Fibroblast of upper back skin (primary cell): Measurements from ENCODE around the gene PDCD10.

ENCODE experiments used
- DNase-seq: peaks from one replicate; pipeline ENCODE4 v3.0.0-alpha.2; 2013

The PDCD10 gene

GRCh38 chr3:167671878-167672427 is 62.7 kb downstream of the PDCD10 start:
- no peak for DNase-seq

GRCh38 chr3:167669699-167670098 is 65.0 kb downstream of the PDCD10 start:
- no peak for DNase-seq

DNA sequence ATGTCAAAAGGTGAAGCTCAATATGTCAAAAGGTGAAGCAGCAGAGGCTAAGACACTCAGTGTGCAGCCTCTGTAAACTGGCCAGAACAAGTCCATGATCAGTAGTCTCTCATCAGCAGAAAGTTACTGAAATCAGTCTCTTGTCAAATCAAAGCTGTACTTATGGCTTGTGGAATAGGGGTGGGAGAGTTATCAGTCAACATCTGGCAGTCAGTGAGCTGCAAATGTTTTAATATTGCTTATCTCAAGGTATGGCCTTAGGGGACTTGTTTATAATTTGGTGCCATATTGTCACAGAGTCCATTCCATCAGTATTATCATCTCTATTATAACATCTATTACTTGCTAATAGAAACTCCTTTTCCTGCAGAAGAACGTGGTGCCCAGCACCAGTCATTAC is 66.0 kb downstream of the PDCD10 start:
- DNase-seq = no peak

GRCh38 chr3:167666563-167666962 is 68.1 kb downstream of the PDCD10 start:
- no peak for DNase-seq

- no peak for DNase-seq
Observed at GRCh38 chr3:167662919-167663400, 71.7 kb downstream of the PDCD10 start.

GRCh38 chr3:167657684-167658225 is 76.9 kb downstream of the PDCD10 start:
- no peak for DNase-seq

GRCh38 chr3:167656821-167657220 is 77.9 kb downstream of the PDCD10 start:
- DNase-seq = no peak

GRCh38 chr3:167653760-167654159 is 80.9 kb downstream of the PDCD10 start, which contains the start of gene WDR49:
TSS of gene WDR49 (minus strand) at chr3:167653942. CDS start at chr3:167653425, 517 bp downstream.
- no peak for DNase-seq

DNA sequence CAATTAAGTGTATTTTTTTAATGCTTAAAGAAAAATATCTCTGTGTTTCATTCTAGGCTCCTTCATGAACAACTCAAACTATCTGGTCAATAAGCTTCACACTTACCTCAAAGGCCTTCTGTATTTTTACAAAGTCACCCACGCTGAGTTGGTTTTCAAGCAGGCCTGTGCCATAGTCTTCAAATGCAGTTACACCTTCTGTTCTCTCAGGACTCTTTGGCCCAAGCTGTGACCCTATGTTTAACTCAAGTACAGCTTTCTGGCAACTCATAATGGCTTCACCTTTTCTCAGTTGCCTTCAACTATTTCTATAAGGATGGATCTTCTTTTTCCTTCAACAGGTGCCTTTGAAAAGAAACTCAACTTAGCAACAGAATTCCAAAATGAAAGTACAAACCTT is 81.5 kb downstream of the PDCD10 start:
- DNase-seq = no peak

GRCh38 chr3:167651826-167652225 is 82.9 kb downstream of the PDCD10 start:
- no peak for DNase-seq

DNA sequence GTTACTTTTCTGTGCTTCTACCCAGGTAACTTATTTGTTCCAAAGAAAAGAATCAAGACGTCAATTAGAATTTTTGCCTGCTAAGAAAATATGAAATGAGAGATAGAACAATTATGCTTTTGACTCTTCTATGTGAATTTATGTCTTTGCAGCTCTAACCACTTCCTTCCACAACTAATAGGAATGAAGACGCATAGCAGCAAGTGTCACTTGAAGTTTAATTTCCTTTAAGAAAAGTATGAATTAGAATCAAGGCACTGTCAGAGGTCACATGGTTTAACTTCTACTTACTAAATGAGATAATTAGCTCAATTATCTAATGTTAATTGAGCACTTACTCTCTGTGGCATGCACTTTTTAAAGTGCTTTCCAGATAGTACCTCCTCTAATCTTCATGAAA is 84.2 kb downstream of the PDCD10 start:
- DNase-seq = no peak

- DNase-seq = no peak
Observed at GRCh38 chr3:167649746-167650145, 84.9 kb downstream of the PDCD10 start.

DNA sequence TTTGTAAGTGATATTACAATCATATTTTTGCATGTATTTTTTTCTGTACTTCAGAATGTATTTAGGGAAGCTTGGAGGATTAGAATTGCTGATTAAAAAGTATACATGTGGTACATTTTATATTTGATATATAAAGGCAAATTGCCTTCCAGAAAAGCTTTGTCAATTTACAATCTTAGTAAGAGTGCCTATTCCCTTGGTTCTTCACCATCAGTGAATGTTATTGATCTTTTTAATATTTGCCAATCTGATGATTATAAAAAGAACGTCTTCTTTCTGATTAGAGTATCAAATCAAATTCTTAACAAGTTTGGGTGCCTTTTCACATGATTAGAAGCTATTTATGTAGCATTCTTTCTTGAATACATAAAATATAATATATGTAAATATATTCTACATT is 90.1 kb downstream of the PDCD10 start:
- DNase-seq = no peak
